ENCODE data around the gene CNTNAP2. TPM values are rescaled to one million over a fixed set of nuclear protein-coding genes. Genes with fewer than 3 reads are reported as not detected.

CNTNAP2 gene
- total and polyA plus RNA-seq, 2 of the 8 experiments (the other 6 are each of a cell fraction or from before 2014, with no cell fraction given), result 27.9 to 71.0 TPM

DNA sequence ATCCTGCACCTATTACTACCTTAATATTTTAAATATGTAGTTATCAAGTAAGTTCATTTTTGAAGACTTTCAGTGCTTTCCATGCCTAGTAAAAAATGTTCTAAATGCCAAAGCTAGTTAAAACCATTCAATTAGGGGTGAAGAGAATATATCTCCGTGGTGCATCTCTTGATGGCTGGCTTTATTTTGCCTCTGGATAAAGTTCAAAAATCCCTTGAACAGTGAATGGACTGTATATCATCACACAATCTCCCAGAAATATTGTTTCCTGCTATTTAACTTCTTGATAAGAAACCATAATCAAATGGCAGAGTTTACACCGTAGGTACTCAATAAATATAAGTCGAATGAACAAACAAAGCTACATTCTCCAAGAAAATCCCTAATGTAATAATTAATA, 1360.9 kb downstream of the CNTNAP2 start (continued):
- TF ChIP-seq NRF1 (IDR thresholded peaks at IDR 0.05; ENCODE audit: low read depth, low read length) (no peak), KDM4A (IDR thresholded peaks at IDR 0.05; ENCODE audit: low read depth, low read length, severe bottlenecking) (no peak)
